PC-3 (cell line): ENCODE results near the gene GRIN2C.

Source experiments
- CTCF ChIP-seq: fragments of 300-600 bp; sonication (generic); conservative IDR thresholded peaks from 2 replicates; pipeline ENCODE4 v1.5.1; 2017; ENCODE audit warnings: antibody characterized with exemption, low read depth, mild to moderate bottlenecking, low read length
- EZH2 ChIP-seq: fragments of 300-600 bp; sonication (generic); IDR thresholded peaks from one replicate; pipeline ENCODE4 v1.6.1; 2017; ENCODE audit warnings: antibody characterized with exemption, mild to moderate bottlenecking, low read length; ENCODE audit not compliant: unreplicated experiment

GRCh38 chr17:74803971-74804370 is 55.7 kb downstream of the GRIN2C start:
- TF ChIP-seq CTCF = no peak
- TF ChIP-seq EZH2 = no peak
